K562 (cell line): ENCODE results near the gene PROM2. TPM values are rescaled to one million over a fixed set of nuclear protein-coding genes. Genes with fewer than 3 reads are reported as not detected.

Experiments used
- ATAC-seq: fragments of 200-7000 bp; cut with Tn5 transposase; 3 replicates; pipeline ENCODE4 v1.9.1; 2020; ENCODE audit warnings: moderate library complexity
- BruUV-seq: library from RNA; stranded (reverse); fragments of 400-500 nt; replicated peaks from 2 replicates; lab custom pipeline; 2021; lab: Mats Ljungman, UMichigan
- CTCF ChIA-PET: fragments of 300-600 bp; formaldehyde crosslinking; extraction: SDS; loops from one replicate; lab custom pipeline; 2021; ENCODE audit warnings: low intra/inter-chr PET ratio; lab: Yijun Ruan, JAX
- POLR2A ChIA-PET: fragments of 300-600, 350-650 bp; sonication (Branson Sonifier 250); formaldehyde crosslinking; extraction: SDS; loops from one replicate; lab custom pipeline; 2021; ENCODE audit warnings: antibody characterized with exemption, inconsistent platforms; lab: Yijun Ruan, JAX
- DNase-seq, 4 experiments: peaks; one replicate each; pipeline versions ENCODE4 v3.0.0 to v3.0.0-alpha.2; 2011 to 2018; ENCODE audit warnings: low spot score in 3 of 4, mixed read lengths in 3 of 4; ENCODE audit errors: extremely low read depth in 1 of 4
- FAIRE-seq: peaks from 2 replicates; lab custom pipeline; 2011; peaks lifted over from hg19 to GRCh38; lab: Jason Lieb, UNC
- H2AFZ ChIP-seq: 2 replicates; pipeline ENCODE4 v1.6.0; 2011; ENCODE audit warnings: low read depth, low read length, control low read depth, inconsistent platforms
- H3K27ac ChIP-seq: fragments of 200-600 bp; 3 replicates; pipeline ENCODE4 v1.8.0; 2011; ENCODE audit warnings: low read depth, mild to moderate bottlenecking, control low read depth, inconsistent platforms, low read length, moderate library complexity, mixed read lengths; ENCODE audit errors: extremely low read depth
- H3K27me3 ChIP-seq, 2 experiments: fragments of 300-600 bp in 1 of 2; 2 replicates in 1 of 2; 3 replicates in 1 of 2; pipeline versions ENCODE4 v1.6.0 to v1.8.0; 2011; ENCODE audit warnings: inconsistent platforms in 2 of 2, low read length in 2 of 2, mild to moderate bottlenecking in 1 of 2, mixed read lengths in 1 of 2, moderate library complexity in 1 of 2; ENCODE audit not compliant: control insufficient read depth in 2 of 2, insufficient read depth in 2 of 2
- H3K36me3 ChIP-seq: fragments of 300-600 bp; 3 replicates; pipeline ENCODE4 v1.8.0; 2011; ENCODE audit warnings: mild to moderate bottlenecking, low read length, inconsistent platforms; ENCODE audit not compliant: control insufficient read depth, insufficient read depth
- H3K4me1 ChIP-seq, 2 experiments: fragments of 200-600 bp in 1 of 2; replicated peaks in 1 of 2; 2 replicates in 1 of 2; 3 replicates in 1 of 2; pipeline versions ENCODE4 v1.5.1 to v1.8.0; 2011; ENCODE audit warnings: inconsistent platforms in 2 of 2, low read length in 2 of 2, mild to moderate bottlenecking in 1 of 2, mixed read lengths in 1 of 2, moderate library complexity in 1 of 2; ENCODE audit not compliant: control insufficient read depth in 2 of 2, insufficient read depth in 2 of 2
- H3K4me2 ChIP-seq: 2 replicates; pipeline ENCODE4 v1.6.1; 2011; ENCODE audit warnings: low read length, control low read depth, inconsistent platforms, mixed read lengths; ENCODE audit not compliant: insufficient read depth
- H3K4me3 ChIP-seq: fragments of 200-600 bp; sonication (generic), shearing (Covaris generic); 2 replicates; pipeline ENCODE4 v1.5.1; 2016; ENCODE audit warnings: control low read depth, inconsistent platforms
- H3K79me2 ChIP-seq: fragments of 200-600 bp; 3 replicates; pipeline ENCODE4 v1.8.0; 2011; ENCODE audit warnings: low read length, inconsistent platforms; ENCODE audit not compliant: control insufficient read depth, insufficient read depth
- H3K9ac ChIP-seq, 2 experiments: 2 replicates each; pipeline versions ENCODE4 v1.6.0 to v1.6.1; 2011; ENCODE audit warnings: low read depth in 2 of 2, low read length in 2 of 2, control low read depth in 1 of 2, inconsistent platforms in 1 of 2, mild to moderate bottlenecking in 1 of 2, mixed read lengths in 1 of 2; ENCODE audit not compliant: insufficient read depth in 1 of 2
- H3K9me1 ChIP-seq: one replicate; pipeline ENCODE4 v1.6.0; 2011; ENCODE audit warnings: inconsistent platforms, mild to moderate bottlenecking, low read length, moderate library complexity; ENCODE audit not compliant: control insufficient read depth, insufficient read depth
- H3K9me3 ChIP-seq: replicated peaks from 2 replicates; pipeline ENCODE4 v1.5.1; 2011; ENCODE audit warnings: low read depth, low read length, inconsistent platforms; ENCODE audit not compliant: control insufficient read depth, insufficient read depth
- H4K20me1 ChIP-seq: replicated peaks from 2 replicates; pipeline ENCODE4 v1.6.1; 2011; ENCODE audit warnings: low read length, inconsistent platforms, mixed read lengths; ENCODE audit not compliant: control insufficient read depth, insufficient read depth
- CREB3 ChIP-seq: fragments of 450-650 bp; conservative IDR thresholded peaks from 2 replicates; pipeline ENCODE4 v1.6.1; 2016; ENCODE audit warnings: missing genetic modification characterization, low read depth, mild to moderate bottlenecking, missing compliant biosample characterization, moderate library complexity
- CREB5 ChIP-seq: fragments of 250-450 bp; sonication (Bioruptor Pico); IDR thresholded peaks from 2 replicates; pipeline ENCODE4 v1.5.0; 2020; ENCODE audit warnings: mild to moderate bottlenecking
- FOXO4 ChIP-seq: fragments of 450-650 bp; formaldehyde crosslinking; IDR thresholded peaks from 2 replicates; pipeline ENCODE4 v1.4.0; 2020; ENCODE audit warnings: mild to moderate bottlenecking, moderate library complexity
- HDAC6 ChIP-seq: IDR thresholded peaks from 2 replicates; pipeline ENCODE4 v1.6.1; 2012; ENCODE audit warnings: low read depth, mild to moderate bottlenecking, control low read depth, inconsistent platforms, low read length, moderate library complexity
- RFX5 ChIP-seq: IDR thresholded peaks from 2 replicates; pipeline ENCODE4 v1.6.1; 2011; ENCODE audit warnings: low read depth, mild to moderate bottlenecking, improper control_type of control experiment, low read length
- SRF ChIP-seq, 2 experiments: fragments of 250-450, 450-650 bp in 1 of 2; sonication (Bioruptor Pico) in 1 of 2; sonication (generic) in 1 of 2; formaldehyde crosslinking; IDR thresholded peaks; 2 replicates each; pipeline versions ENCODE4 v1.5.0 to v1.5.1; 2020 to 2022; ENCODE audit warnings: mild to moderate bottlenecking in 1 of 2, missing genetic modification reagents in 1 of 2
- ZNF395 ChIP-seq: fragments of 200-800 bp; sonication (Bioruptor generic); IDR thresholded peaks from 2 replicates; pipeline ENCODE4 v1.6.1; 2017; ENCODE audit warnings: missing genetic modification characterization, missing compliant biosample characterization
- WGBS: fragments of 100-300 bp; shearing (Covaris generic); methylation state at CpG from one replicate; pipeline ENCODE4 v1.1.6; 2016; ENCODE audit warnings: low coverage, mixed read lengths; ENCODE audit not compliant: insufficient coverage; ENCODE audit errors: missing lambda C conversion rate; 5-methylcytosine and 5-hydroxymethylcytosine counted together
- in situ Hi-C: fragments of 300-500 bp; cut with MboI; formaldehyde crosslinking; loops from 4 replicates; pipeline ENCODE4 v1.15.0; 2018; ENCODE audit warnings: inconsistent platforms, mixed read lengths
- intact Hi-C: fragments of 100-400 bp; cut with micrococcal nuclease; formaldehyde crosslinking; loops from 2 replicates; pipeline ENCODE4 v1.14.2; 2022
- polyA plus RNA-seq, 8 experiments: library from polyadenylated mRNA; depleted of rRNA in 4 of 8; stranded (reverse) in 5 of 8; unstranded in 3 of 8; fragments of >200 nt; fragmentation: Nextera tagmentation in 2 of 8; fragmentation: Illumina TruSeq in 1 of 8; extraction: Ambion mirVana in 2 of 8; extraction: Trizol in 1 of 8; gene quantifications; 2 replicates each; pipeline versions ENCODE4 v1.2.1 to v1.2.3, GENCODE V29; 2011 to 2014; ENCODE audit warnings: inconsistent platforms in 1 of 8, missing spikeins in 1 of 8
- total RNA-seq, 7 experiments: library from RNA; depleted of rRNA in 6 of 7; stranded (reverse); fragments of >200 nt in 6 of 7; fragmentation: Illumina TruSeq in 2 of 7; extraction: Trizol in 2 of 7; gene quantifications; 2 replicates each; pipeline versions ENCODE4 v1.2.1 to v1.2.3, GENCODE V29; 2011 to 2021; ENCODE audit warnings: low replicate concordance in 1 of 7

PROM2 gene
- total and polyA plus RNA-seq, 9 of the 15 experiments (the other 6 are each of a cell fraction or from before 2014, with no cell fraction given): not detected

GRCh38 chr2:95319481-95320343, 45.5 kb downstream of the PROM2 start:
- BruUV-seq: no TSS peak
- CTCF ChIA-PET: no interaction called here
- H3K4me3 ChIP-seq: no peak overlapping the region
- H3K4me1 ChIP-seq: peaks cover 0 to 10% of the 10 kb centered on the region in 2 experiments; a peak in 2 of 5 replicates
- H4K20me1 ChIP-seq: peaks cover 9% of the 10 kb centered on the region
- H3K27me3 ChIP-seq: peaks cover 6 to 55% of the 10 kb centered on the region in 2 experiments; a peak in 4 of 5 replicates
- H3K79me2 ChIP-seq: no peaks in the 10 kb centered on the region
- H2AFZ ChIP-seq: no peak overlapping the region
- H3K36me3 ChIP-seq: no peaks in the 10 kb centered on the region
- POLR2A ChIA-PET: interaction anchor here (0.6 kb wide), 1 partner anchor 19 kb away, joined by 3 read pairs; no protein-coding TSS in a partner anchor
- no peaks in the 10 kb centered on the region for H3K9me3 ChIP-seq
- no peak for TF ChIP-seq CREB5
- WGBS: 6% methylated on average over 20 of the region's 23 CpGs
- intact Hi-C loops: no loop called here
- H3K9ac ChIP-seq: no peak overlapping the region
- ATAC-seq (no peak), FAIRE-seq (no peak), DNase-seq (no peak)
- in situ Hi-C loops: no loop called here
- no peak overlapping the region for H3K4me2 ChIP-seq
- no peaks in the 10 kb centered on the region for H3K9me1 ChIP-seq
- H3K27ac ChIP-seq: no peak overlapping the region

GRCh38 chr2:95320344-95320712, 46.1 kb downstream of the PROM2 start:
- BruUV-seq: no TSS peak
- Histone ChIP-seq H3K27me3 (peaks cover 6 to 49% of the 10 kb centered on the region in 2 experiments; a peak in 4 of 5 replicates), H3K9ac (no peak overlapping the region), H3K4me2 (no peak overlapping the region), H3K4me3 (no peak overlapping the region), H3K9me1 (no peaks in the 10 kb centered on the region), H2AFZ (no peak overlapping the region), H3K9me3 (no peaks in the 10 kb centered on the region), H3K4me1 (peaks cover 0 to 6% of the 10 kb centered on the region in 2 experiments; a peak in 2 of 5 replicates), H3K79me2 (no peaks in the 10 kb centered on the region), H3K27ac (no peak overlapping the region), H3K36me3 (no peaks in the 10 kb centered on the region), H4K20me1 (peaks cover 9% of the 10 kb centered on the region)
- CTCF ChIA-PET: no interaction called here
- DNase-seq (no peak), FAIRE-seq (no peak), ATAC-seq (no peak)
- in situ Hi-C loops (no loop called here), intact Hi-C loops (no loop called here)
- POLR2A ChIA-PET: no interaction called here
- 0% methylated on average over 4 of the region's 11 CpGs for WGBS
- TF ChIP-seq SRF (CRISPR knock-in tag; IDR thresholded peaks at IDR 0.05): no peak
- TF ChIP-seq HDAC6: no peak
- TF ChIP-seq ZNF395: no peak
- TF ChIP-seq FOXO4 (CRISPR knock-in tag): no peak
- TF ChIP-seq CREB3 (tag): no peak
- no peak for TF ChIP-seq RFX5
